Lung (tissue), 12 donors: ENCODE data around the gene NKAIN2. TPM values are rescaled to one million over a fixed set of nuclear protein-coding genes. Genes with fewer than 3 reads are reported as not detected.

Source experiments
- ATAC-seq: fragments of 200-7000 bp; cut with Tn5 transposase; one replicate; pipeline ENCODE4 v1.9.1; 2020; ENCODE audit warnings: moderate number of reproducible peaks; ENCODE audit not compliant: insufficient read depth, low FRiP score
- DNase-seq, 3 donors: peaks; one replicate each; pipeline ENCODE4 v3.0.0-alpha.2; 2013 to 2017
- H3K27ac ChIP-seq, 2 donors: one replicate each; pipeline ENCODE4 v1.5.1; 2013; ENCODE audit warnings: mild to moderate bottlenecking in 2 of 2, moderate library complexity in 2 of 2, control low read depth in 1 of 2, inconsistent platforms in 1 of 2, low read depth in 1 of 2, low read length in 1 of 2
- H3K27me3 ChIP-seq, 3 donors: one replicate each; pipeline ENCODE4 v1.5.1; 2013; ENCODE audit warnings: low read length in 2 of 3; ENCODE audit not compliant: control insufficient read depth in 3 of 3, insufficient read depth in 3 of 3
- H3K36me3 ChIP-seq, 4 donors: one replicate each; pipeline ENCODE4 v1.5.1; 2013; ENCODE audit warnings: low read length in 4 of 4, mild to moderate bottlenecking in 1 of 4, moderate library complexity in 1 of 4; ENCODE audit not compliant: control insufficient read depth in 4 of 4, insufficient read depth in 4 of 4
- H3K4me1 ChIP-seq, 5 donors: one replicate each; pipeline ENCODE4 v1.5.1; 2013; ENCODE audit warnings: low read length in 5 of 5, mild to moderate bottlenecking in 2 of 5, moderate library complexity in 1 of 5; ENCODE audit not compliant: control insufficient read depth in 5 of 5, insufficient read depth in 5 of 5
- H3K4me3 ChIP-seq: one replicate; pipeline ENCODE4 v1.5.1; 2013; ENCODE audit warnings: mild to moderate bottlenecking, control low read depth, moderate library complexity
- H3K9ac ChIP-seq, 2 donors: one replicate each; pipeline ENCODE4 v1.5.1; 2013; ENCODE audit warnings: low read length in 2 of 2, control low read depth in 1 of 2; ENCODE audit not compliant: insufficient read depth in 1 of 2
- H3K9me3 ChIP-seq, 4 donors: one replicate each; pipeline ENCODE4 v1.5.1; 2013; ENCODE audit warnings: low read length in 3 of 4, mild to moderate bottlenecking in 1 of 4, moderate library complexity in 1 of 4; ENCODE audit not compliant: control insufficient read depth in 4 of 4, insufficient read depth in 3 of 4
- CTCF ChIP-seq: IDR thresholded peaks from 2 replicates; pipeline ENCODE4 v1.5.1; 2012; ENCODE audit warnings: mild to moderate bottlenecking; ENCODE audit errors: control extremely low read depth, extremely low read depth
- WGBS, 2 donors: extraction: QIAGEN DNeasy Blood & Tissue Kit; methylation state at CpG; one replicate each; pipeline ENCODE4 v1.1.7; 2013; 5-methylcytosine and 5-hydroxymethylcytosine counted together
- polyA plus RNA-seq, 2 donors: library from polyadenylated mRNA; stranded (reverse); fragments of 200-250 nt; gene quantifications; one replicate each; pipeline ENCODE4 v1.2.1, GENCODE V29; 2013
- total RNA-seq, 2 donors: library from RNA; depleted of rRNA in 1 of 2; stranded (reverse); fragments of >200 nt in 1 of 2; gene quantifications; one replicate each; pipeline ENCODE4 v1.2.1, GENCODE V29; 2014 to 2021
- donor health status: control.
- donor health status: control.
- donor health status: Bipolar disorder and iron deficiency.
- donor health status: healthy.
- donor health status: DM: yes; HTN: yes; CAD: no.

Gene NKAIN2
- total and polyA plus RNA-seq, 4 donors = 0.01 to 4.4 TPM; not detected in 2

DNA sequence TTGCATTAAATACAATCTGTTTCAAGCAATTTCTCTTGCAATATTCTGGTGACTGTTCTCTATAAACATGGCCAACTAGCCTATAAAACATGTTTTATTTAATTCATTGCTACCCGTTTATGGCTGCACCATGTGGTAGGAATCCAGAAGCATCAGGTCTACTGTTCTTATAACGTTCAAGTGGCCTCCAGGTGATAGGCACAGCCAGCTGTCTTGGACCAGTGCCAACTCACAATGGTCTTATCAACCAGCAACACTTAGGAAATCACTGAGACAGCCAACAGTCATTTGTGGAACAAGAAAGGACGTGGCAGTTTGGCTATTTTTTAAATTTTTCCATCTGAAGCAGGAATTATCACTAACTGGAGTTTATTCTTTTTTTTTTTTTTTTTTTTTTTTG, 193.6 kb downstream of the NKAIN2 start:
- H3K36me3 ChIP-seq = no peaks in the 10 kb centered on the region
- TF ChIP-seq CTCF = no peak
- H3K27ac ChIP-seq = no peak overlapping the region
- no peaks in the 10 kb centered on the region for H3K4me1 ChIP-seq
- H3K4me3 ChIP-seq = no peak overlapping the region
- ATAC-seq (no peak), DNase-seq (peak in 1 of 3 donors; percentile 30)
- 27 to 33% methylated on average over 3 of the region's 3 CpGs for WGBS, 2 donors
- H3K27me3 ChIP-seq = no peaks in the 10 kb centered on the region
- H3K9me3 ChIP-seq = no peaks in the 10 kb centered on the region
- no peak overlapping the region for H3K9ac ChIP-seq

DNA sequence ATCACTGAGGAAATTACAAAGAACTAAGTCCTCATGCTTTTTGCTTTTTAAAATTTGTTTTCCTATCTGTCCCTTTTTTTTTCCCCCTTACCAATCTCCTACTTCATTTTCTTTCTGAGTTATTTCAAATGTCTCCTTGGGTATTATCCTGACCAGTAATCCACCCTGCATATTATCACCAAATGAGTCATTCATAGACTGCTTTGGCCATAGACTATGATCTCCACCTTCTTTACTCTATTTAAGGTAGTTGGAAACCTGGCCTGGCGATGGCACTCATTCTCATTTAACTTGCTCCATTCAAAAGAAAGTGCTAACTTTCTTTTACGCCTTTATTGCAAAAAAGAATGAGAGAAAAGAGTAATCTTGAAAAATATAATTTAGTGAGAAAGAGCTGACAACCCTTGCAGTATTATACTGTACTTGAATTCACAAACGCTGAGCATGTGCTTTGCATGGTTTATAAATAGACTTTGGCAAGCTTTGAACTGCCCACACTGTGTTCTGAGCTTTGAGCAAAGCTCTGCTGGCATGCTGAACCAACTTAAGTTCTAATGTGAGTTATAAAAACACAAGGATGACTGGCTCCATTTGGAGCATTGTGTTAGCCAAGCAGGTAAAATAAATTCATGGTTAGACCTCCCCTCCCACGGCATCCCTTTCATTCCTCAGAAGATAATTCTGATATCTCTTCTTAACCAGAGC, 198.9 kb downstream of the NKAIN2 start:
- DNase-seq (peak in 2 of 3 donors; percentile 52 to 69), ATAC-seq (no peak)
- WGBS, 2 donors = 75 to 79% methylated on average over 4 of the region's 4 CpGs
- Histone ChIP-seq H3K36me3 (no peaks in the 10 kb centered on the region), H3K4me1 (peaks cover 0 to 2% (median 0%) of the 10 kb centered on the region in 5 donors), H3K9ac (no peak overlapping the region), H3K27ac (peak overlapping the region in 1 of 2 donors; percentile 45), H3K9me3 (no peaks in the 10 kb centered on the region), H3K4me3 (no peak overlapping the region), H3K27me3 (no peaks in the 10 kb centered on the region)
- no peak for TF ChIP-seq CTCF

DNA sequence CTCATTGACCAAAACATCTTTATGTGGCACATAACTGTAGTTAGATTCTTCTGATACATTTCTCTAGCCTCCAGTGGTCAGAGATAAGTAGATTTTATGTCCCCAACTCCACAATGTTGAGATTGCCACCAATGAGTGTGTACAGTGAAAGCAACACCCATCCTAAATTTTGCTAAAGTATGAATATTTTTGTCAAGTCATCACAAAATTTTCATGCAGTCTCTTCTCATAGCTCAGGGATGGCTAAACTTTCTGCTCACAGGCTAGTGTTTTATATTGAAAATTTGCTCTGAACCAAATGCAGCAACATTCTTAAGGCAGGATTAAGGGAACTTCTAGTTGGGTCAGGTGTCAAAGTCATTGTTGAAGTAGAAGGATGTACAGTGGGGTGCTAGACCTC, 203.6 kb downstream of the NKAIN2 start:
- no peak for ATAC-seq
- DNase-seq = no peak
- Histone ChIP-seq H3K4me3 (no peak overlapping the region), H3K4me1 (peaks cover 0 to 6% (median 0%) of the 10 kb centered on the region in 5 donors), H3K36me3 (no peaks in the 10 kb centered on the region), H3K27me3 (no peaks in the 10 kb centered on the region), H3K27ac (no peak overlapping the region), H3K9me3 (no peaks in the 10 kb centered on the region), H3K9ac (no peak overlapping the region)
- no peak for TF ChIP-seq CTCF
